Renal cortex interstitium (tissue), 11 donors: ENCODE results near the gene SYNE2. TPM values are rescaled to one million over a fixed set of nuclear protein-coding genes. Genes with fewer than 3 reads are reported as not detected.
"Not testable (repeated sequence)": the region's sequence is repeated elsewhere in the genome, so short reads cannot be mapped to it uniquely, and the experiment has no call there.

Experiments used
- DNase-seq, 11 donors: peaks; one replicate each; pipeline ENCODE4 v3.0.0-alpha.2; 2013; ENCODE audit warnings: low read depth in 9 of 11, low spot score in 4 of 11; ENCODE audit errors: extremely low read depth in 1 of 11
- polyA plus RNA-seq, 3 donors: library from polyadenylated mRNA; unstranded; fragments of 120-200 nt; gene quantifications; one replicate each; pipeline ENCODE4 v1.2.1, GENCODE V29; 2013; ENCODE audit not compliant: insufficient read length in 3 of 3

The SYNE2 gene
- polyA plus RNA-seq, 3 donors: 113 to 171 (median 131) TPM

DNA sequence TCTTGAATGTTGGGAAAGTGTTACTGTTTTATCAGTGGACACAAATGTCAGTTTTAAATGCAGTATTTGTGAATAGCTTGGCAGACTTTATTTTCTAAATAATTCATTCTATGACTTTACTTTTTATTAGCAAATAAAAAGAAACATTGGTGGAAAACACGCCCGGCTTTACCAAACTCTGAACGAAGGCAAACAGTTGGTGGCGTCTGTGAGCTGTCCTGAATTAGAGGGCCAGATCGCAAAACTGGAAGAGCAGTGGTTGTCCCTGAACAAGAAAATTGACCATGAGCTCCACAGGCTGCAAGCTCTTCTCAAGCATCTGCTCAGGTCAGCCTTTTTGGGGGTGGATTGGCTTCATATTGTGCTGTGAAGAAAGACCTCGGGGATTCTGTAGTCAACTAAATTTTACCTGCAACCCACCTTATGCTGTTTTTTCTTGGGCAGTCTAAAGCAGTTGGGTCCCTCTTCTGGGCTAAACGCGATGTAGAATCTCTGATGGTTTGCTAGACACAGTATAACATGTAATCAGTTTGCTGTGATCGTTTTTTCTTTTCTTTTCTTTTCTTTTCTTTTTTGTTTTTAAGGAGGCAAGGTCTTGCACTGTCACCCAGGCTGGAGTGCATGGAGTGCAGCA is 285.0 kb downstream of the SYNE2 start:
- DNase-seq: no peak

DNA sequence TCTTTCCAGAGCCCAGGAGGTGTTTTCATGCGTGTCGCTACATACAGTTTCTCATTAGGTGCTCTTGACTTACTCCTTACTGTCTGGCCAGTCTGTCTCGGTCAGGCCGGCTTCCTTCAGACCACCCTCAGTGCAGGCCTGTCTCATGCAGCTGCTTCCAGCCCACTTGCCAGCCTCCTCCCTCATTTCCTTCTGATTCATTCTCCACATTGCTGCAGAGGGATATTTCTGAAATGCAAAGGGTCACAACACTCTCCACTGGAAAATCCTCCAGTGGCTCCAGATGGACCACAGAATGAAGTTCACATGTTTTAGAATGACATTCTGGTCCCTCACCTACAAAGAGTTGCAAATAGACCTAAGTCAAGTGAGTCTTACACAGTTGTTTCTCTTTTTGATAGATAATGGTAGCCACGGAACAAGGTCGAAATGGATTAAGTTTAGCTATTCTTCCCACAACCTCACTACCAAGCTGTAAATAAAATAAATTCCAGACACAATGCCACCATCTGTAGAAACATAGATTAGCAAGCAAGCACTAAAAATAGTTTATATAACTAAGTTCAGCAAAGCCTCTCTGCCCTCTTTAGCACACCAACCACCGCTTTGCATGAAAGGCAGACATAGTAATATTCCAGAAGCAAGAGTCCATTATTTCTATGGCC is 294.5 kb downstream of the SYNE2 start:
- peak in 1 of 11 donors; percentile 2 for DNase-seq

DNA sequence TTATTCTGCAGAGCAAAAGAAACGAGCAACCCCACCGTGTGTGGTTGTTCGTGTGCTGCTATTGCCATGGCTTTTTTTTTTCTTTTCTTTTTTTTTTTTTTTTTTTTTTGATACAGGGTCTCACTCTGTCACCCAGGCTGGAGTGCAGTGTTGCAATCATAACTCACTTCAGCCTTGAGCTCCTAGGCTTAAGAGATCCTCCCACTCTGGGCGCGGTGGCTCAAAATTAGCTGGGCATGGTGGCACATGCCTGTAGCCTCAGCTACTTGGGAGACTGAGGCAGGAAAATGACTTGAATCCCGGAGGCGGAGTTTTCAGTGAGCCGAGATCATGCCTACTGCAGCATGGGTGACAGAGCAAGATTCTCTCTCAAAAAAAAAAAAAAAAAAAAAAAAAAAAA is 297.1 kb downstream of the SYNE2 start:
- no peak for DNase-seq

DNA sequence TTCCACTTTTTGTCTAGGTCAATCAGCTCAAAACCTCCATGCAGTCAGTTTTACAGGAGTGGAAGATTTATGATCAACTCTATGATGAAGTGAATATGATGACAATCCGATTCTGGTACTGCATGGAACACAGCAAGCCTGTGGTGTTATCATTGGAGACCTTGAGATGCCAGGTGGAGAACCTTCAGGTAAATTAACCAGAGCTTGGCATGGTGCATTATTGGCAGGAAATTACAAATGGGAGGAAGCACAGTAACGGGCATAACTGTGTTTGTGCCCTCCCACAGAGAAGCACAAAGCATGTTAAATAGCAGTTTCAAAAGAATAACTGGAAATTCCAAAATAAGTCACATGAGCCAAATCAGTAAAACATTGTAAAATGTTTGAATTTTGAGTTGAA is 305.8 kb downstream of the SYNE2 start:
- DNase-seq: no peak

DNA sequence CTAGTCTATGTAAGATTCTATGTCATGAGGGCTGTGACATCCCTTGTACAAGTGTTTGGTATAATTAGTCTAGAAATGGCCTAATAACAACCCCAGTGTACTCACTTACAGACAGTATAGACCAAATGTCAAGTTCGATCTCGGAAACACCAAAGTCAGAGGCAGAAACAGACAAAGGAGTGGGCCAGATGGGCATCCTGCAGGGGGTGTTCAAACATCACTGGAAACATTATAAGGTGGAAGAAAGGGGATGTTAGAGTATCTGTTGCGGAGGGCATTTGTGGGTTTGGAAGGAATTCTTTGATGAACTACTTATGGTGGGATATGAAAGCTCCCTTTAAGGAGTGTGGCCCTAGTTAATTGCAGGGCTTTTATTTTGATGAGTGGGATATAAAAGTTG is 306.8 kb downstream of the SYNE2 start:
- DNase-seq: no peak

DNA sequence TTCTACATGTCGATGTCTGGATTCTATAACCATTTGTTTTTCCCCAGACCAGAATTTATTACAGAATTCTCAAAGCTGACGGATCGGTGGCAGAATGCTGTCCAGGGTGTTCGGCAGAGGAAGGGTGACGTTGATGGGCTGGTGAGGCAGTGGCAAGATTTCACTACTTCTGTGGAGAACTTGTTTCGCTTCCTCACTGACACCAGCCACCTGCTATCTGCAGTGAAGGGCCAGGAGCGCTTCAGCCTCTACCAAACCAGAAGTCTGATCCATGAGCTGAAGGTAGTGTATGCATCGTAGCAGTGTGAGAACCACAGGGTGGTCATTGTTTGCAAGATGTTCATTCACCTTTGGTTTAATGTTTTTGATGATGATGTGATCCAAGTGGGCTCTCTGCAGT is 317.4 kb downstream of the SYNE2 start:
- no peak for DNase-seq

DNA sequence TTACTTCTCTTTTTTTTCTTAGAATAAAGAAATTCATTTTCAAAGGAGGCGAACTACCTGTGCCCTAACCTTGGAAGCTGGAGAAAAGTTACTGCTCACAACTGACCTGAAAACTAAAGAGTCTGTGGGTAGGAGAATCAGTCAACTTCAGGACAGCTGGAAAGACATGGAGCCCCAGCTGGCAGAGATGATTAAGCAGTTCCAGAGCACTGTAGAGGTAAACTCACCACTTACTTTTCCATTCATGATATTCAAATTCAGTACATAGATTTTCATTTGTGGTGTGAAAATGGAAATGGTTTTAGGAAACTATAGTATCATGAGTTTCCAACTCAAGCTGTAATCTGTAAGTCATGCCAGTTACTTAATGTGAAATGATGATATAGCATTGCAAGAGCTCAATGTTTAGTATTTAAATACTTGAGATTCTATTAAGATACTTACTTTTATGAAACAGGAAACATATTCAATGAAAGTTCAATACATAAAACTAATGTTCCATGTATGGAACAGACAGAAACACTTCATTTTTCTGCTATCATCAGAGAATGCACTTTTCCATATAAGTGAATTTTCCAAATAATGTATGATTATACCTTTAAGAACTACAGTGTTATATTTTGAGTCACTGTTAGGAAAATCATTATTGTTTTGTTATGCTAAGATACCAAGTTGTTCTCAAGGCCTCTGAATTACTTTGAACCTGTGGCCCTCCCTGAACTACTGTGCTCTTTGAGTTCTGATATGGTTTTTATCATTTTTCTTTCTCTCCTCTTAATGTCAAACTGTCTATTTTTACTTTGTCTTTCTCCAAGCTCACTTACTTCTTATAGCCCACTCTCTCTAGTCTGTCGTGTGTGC is 322.3 kb downstream of the SYNE2 start:
- DNase-seq: no peak

DNA sequence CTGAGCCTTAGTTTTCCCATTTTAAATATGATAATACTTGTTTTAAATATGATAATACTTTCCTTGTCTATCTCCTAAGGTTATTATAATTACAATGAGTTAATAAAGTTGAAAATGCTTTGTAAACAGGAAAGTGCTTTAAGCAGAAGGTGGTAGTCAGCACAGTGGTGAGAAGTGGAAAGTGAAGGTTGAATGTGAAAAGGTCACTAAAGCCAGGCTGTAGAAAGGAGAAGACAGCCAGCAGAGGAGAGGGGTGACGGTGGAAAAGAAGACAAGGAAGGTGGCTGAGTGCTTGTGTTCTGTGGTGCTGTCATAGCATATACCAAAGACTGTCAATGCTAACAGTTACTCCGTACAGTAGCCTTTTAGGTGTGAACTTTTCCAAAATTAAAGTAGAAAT is 323.5 kb downstream of the SYNE2 start:
- no peak for DNase-seq

DNA sequence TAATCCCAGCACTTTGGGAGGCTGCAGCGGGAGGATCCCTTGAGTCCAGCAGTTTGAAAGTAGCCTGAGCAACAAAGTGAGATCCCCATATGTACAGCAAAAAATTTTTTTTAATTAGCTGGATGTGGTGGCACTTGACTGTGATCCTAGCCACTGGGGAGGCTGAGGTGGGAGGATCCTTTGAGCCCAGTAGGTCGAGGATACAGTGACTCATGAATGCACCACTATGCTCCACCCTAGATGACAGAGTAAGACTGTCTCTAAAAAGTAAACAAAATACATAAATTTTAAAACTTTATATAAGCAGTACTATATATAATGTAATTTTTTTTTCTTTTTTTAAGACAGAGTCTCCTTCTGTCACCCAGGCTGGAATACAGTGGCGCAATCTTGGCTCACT is 326.0 kb downstream of the SYNE2 start:
- no peak for DNase-seq

DNA sequence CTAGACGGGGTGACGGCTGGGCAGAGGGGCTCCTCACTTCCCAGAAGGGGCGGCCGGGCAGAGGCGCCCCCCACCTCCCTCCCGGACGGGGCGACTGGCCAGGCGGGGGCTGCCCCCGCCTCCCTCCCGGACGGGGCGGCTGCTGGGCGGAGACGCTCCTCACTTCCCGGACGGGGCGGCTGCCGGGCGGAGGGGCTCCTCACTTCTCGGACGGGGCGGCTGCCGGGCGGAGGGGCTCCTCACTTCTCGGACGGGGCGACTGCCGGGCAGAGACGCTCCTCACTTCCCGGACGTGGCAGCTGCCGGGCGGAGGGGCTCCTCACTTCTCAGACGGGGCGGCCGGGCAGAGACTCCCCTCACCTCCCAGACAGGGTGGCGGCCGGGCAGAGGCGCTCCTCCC is 330.1 kb downstream of the SYNE2 start:
- not testable (repeated sequence) for DNase-seq

DNA sequence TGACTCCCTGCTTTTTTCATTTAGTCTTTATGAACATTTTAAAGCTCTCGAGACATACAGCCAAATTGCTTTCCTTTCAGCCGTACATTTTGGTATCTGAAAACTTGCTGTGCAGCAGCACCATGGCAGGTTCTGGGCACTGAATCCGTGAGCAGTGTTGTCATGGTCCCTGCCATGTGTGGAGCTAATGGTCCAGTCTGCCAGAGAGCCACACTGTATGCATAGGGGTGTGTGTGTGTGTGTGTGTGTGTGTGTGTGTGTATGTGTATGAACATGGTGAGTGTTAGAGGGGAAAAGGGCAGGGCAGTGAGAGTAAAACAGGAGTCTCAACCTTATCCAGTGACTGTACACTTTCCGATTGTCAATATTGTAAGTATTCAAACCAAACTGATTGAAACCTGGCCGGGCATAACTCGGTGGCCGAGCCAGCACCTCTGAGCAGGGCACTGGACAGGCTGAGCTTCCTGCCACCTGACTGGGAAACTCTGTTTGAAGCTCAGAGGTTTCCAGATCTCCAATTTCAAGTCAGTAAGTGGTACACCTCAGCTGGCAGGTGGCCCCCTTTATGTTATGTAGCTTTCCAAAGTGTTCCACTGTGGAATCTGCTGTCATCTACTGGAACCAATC is 331.4 kb downstream of the SYNE2 start:
- DNase-seq: no peak

DNA sequence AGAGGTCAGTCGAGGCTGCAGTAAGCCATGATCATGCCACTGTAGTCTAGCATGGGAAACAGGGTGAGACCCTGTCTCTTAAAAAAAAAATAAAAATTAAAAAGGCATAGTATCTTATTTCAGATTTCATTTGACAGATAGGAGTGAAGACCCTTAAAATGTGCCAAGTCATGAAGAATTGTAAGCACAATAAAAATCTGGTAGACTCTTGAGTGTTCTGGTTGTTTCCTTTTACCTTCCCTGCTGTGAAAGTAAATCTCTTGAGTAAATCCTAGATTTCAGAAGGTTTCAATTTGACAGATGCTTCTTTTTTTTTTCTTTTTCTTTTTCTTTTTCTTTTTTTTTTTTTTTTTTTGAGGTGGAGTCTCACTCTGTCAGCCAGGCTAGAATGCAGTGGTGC is 332.4 kb downstream of the SYNE2 start:
- no peak for DNase-seq

DNA sequence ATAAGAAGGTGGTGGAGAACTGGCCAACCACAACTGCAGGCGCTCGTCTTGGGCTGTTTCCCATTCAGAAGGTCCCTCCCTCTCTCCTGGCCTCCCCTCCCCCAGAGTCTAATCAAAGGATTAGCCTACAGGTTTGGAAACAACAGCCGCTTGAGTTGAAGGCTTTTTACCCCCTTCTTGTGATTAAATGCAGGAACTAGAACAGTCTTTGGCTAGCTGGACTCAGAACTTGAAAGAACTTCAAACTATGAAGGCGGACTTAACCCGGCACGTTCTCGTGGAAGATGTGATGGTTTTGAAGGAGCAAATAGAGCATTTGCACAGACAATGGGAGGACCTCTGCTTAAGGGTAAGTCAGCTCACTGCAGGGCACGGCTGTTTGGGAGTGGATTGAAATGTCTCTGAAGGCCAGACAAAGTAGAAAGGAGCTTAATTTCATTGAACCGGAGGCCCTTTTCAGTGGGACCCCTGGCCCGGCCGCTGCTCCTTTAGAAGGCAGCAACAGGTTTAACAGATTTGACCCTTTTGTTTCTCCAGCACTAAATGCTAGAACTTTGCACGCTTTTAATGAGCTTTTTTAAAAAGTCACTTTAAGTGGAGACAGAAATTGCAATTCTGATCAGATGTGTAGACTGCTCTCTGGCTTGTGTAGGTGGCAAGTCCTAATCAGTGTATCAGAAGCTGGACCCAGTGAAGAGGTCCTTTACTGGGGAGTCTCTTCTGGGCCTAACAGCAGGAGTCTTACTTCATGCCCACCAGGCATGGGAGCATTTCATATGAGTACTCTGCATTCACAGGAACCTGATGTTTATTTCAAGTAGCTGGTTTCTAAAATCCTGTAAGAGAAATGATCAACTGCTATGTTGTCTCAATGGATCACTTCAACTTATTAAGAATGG is 333.7 kb downstream of the SYNE2 start:
- DNase-seq: no peak

DNA sequence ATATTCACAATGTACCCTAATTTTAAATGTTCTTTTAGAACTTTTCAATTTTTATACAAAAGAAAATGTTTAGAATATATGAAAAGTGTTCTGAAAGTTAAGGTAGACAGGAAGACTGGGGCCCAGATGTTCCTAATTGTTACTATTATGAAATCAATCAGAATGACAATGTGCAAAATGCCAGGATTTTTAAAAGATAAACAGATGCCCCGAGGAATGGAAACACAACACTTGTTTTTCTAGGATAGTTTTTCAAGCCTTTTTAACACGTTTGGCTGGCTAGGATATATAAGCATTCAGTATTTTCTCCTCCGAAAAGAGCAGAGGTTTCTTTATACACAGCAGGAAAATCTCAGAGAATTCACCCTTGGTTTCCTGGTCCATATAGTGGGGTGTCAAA is 334.5 kb downstream of the SYNE2 start:
- DNase-seq: no peak

DNA sequence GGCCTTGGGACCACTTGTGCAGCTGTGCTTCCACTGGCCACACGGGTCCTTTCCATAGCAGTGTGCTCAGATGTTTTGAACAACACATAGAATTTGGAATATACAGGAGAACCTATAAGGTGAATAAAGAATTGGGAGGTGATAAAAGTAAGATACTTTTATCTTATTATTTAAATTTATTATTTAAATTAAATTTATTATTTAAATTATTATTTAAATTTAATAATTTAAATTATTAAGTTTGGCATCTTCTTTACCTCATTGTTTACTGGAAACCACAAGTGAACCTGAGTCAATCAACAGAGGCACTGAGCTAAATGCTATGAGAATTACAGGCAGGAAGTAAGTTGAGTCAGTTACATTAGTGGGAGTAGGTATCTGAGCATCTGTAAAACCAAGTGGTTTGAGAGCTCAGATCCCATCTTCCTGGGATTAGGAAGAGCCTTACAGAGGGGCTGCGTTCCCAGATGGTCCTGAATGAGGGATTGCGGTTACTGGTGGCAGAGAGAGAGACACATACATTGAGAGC is 338.2 kb downstream of the SYNE2 start:
- DNase-seq: no peak

DNA sequence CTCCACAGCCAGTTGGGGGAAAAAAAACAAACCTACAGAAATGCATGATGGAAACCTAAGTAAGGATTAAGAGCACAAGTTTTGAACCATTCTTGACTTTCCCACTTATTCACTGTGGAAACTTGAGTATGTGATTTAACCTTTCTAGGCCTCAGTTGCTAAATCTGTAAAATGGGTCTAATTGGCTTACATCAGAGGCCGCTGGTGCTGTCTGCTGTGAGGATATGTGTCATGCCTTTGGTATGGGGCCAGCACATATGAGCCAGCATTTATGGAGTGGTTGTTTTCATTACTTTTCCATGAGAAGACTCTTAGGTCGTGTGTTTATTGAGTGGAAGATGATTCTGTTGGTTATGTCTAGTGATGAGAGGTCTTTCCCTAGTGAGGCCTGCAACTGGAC is 339.0 kb downstream of the SYNE2 start:
- no peak for DNase-seq

DNA sequence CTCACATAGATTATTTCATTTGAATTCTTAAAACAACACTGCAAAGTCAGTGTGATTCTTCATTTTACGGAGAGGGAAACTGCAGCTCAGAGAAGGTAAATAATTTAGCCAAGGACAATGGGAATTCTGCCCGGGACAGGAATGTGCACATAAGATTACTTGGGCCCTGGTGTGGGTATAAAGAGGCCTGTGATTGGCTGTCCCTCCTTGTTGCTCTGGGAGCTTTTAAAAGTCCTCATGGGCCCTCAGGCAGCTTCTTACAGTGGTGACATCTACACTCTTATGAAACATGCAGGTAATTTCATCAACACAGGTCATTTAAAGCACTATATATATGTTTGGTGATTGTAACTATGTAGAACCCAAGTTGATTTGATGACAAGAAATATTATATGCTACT is 341.0 kb downstream of the SYNE2 start:
- DNase-seq: no peak

DNA sequence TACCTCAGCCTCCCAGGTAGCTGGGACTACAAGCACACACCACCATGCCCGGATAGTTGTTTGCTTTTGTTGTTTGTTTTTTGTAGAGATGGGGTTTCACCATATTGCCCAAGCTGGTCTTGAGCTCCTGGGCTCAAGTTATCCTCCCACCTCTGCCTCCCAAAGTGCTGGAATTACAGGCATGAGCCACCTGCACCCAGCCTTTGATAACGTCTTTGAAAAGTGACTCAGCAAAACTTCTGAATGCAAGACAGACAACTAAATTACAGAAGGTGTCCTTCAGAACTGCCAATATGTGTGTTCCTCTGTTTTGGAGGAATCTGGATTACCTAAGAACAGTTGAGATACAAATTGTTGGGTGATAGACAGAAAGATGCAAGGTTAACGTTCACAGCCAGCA is 341.6 kb downstream of the SYNE2 start:
- DNase-seq: no peak

DNA sequence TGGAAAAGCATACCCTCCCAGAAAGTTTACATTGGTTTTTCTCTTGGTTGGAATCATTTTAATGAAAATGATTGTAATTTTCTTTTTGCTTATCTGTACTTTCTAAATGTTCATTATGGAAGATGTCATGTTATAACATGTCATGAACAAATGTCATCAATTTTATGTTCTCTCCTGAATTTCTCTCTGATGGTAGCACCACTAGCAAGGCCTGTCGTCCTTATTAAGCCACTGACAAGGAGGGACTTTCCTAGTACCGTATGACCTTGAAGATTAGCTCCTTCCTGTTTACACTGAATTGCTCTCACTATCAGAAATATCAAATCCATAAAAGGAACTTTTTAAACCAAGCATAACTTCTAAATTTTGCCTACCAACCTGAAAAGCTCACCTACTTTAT is 342.4 kb downstream of the SYNE2 start:
- DNase-seq: no peak
